Upper lobe of right lung (tissue), 1 donor: ENCODE data around the gene MED15. TPM values are rescaled to one million over a fixed set of nuclear protein-coding genes. Genes with fewer than 3 reads are reported as not detected.

Source experiments
- ATAC-seq: fragments of 200-7000 bp; cut with Tn5 transposase; one replicate; pipeline ENCODE4 v1.9.1; 2020; ENCODE audit warnings: mild to moderate bottlenecking, moderate library complexity
- DNase-seq: peaks from one replicate; pipeline ENCODE4 v3.0.0-alpha.2; 2020
- H3K27ac ChIP-seq: fragments of 200-600 bp; one replicate; pipeline ENCODE4 v1.8.0; 2022
- H3K27me3 ChIP-seq: fragments of 200-600 bp; one replicate; pipeline ENCODE4 v1.8.0; 2022; ENCODE audit warnings: mild to moderate bottlenecking
- H3K36me3 ChIP-seq: fragments of 200-600 bp; one replicate; pipeline ENCODE4 v1.8.0; 2022
- H3K4me1 ChIP-seq: fragments of 200-600 bp; one replicate; pipeline ENCODE4 v1.8.0; 2022
- H3K4me3 ChIP-seq: fragments of 200-600 bp; one replicate; pipeline ENCODE4 v1.8.0; 2022; ENCODE audit warnings: mild to moderate bottlenecking
- H3K9me3 ChIP-seq: fragments of 200-600 bp; one replicate; pipeline ENCODE4 v1.8.0; 2022
- CTCF ChIP-seq: fragments of 200-600 bp; IDR thresholded peaks from one replicate; pipeline ENCODE4 v1.8.0; 2022; ENCODE audit warnings: antibody characterized with exemption
- intact Hi-C: fragments of 100-400 bp; cut with DNase I; formaldehyde crosslinking; loops from one replicate; pipeline ENCODE4 v1.11.0; 2022
- total RNA-seq: library from RNA; stranded (reverse); fragmentation: NEBNext Ultra II Directional; extraction: Animal tissue kit (Norgen Biotek cat#: 25700); gene quantifications from one replicate; pipeline ENCODE4 v1.2.1, GENCODE V29; 2021
- donor health status: DM: no; HTN: yes; CAD: no; lungs with severe emphysema.

The MED15 gene
- total RNA-seq, 1 donor from 2014 or later: 96.9 TPM

- H3K4me3 ChIP-seq: no peak overlapping the region
- H3K9me3 ChIP-seq: no peaks in the 10 kb centered on the region
- no peak for DNase-seq
- intact Hi-C loops: no loop called here
- peaks cover under 1% of the 10 kb centered on the region for H3K4me1 ChIP-seq
- no peaks in the 10 kb centered on the region for H3K27me3 ChIP-seq
- no peak for TF ChIP-seq CTCF
- no peaks in the 10 kb centered on the region for H3K36me3 ChIP-seq
- no peak overlapping the region for H3K27ac ChIP-seq
- no peak for ATAC-seq
These were observed 18.5 kb upstream of the MED15 start for GRCh38 chr22:20488946-20489345.

- intact Hi-C loops: no loop called here
These were observed 17.0 kb upstream of the MED15 start for GRCh38 chr22:20490183-20490940.

GRCh38 chr22:20490941-20491307 is 16.5 kb upstream of the MED15 start:
- intact Hi-C loops: no loop called here
- no peak overlapping the region for H3K4me3 ChIP-seq
- H3K4me1 ChIP-seq: peaks cover 10% of the 10 kb centered on the region
- ATAC-seq: no peak
- no peaks in the 10 kb centered on the region for H3K9me3 ChIP-seq
- TF ChIP-seq CTCF: no peak
- no peak overlapping the region for H3K27ac ChIP-seq
- no peaks in the 10 kb centered on the region for H3K36me3 ChIP-seq
- DNase-seq: no peak
- no peaks in the 10 kb centered on the region for H3K27me3 ChIP-seq

More at GRCh38 chr22:20490183-20490940, 17.0 kb upstream of the MED15 start:
- Histone ChIP-seq H3K27ac (no peak overlapping the region), H3K36me3 (no peaks in the 10 kb centered on the region), H3K4me3 (no peak overlapping the region), H3K9me3 (no peaks in the 10 kb centered on the region), H3K4me1 (peaks cover 10% of the 10 kb centered on the region), H3K27me3 (no peaks in the 10 kb centered on the region)
- DNase-seq (no peak), ATAC-seq (no peak)
- no peak for TF ChIP-seq CTCF

- Histone ChIP-seq H3K27ac (no peak overlapping the region), H3K4me1 (peaks cover 10% of the 10 kb centered on the region), H3K36me3 (no peaks in the 10 kb centered on the region), H3K4me3 (no peak overlapping the region), H3K9me3 (no peaks in the 10 kb centered on the region), H3K27me3 (no peaks in the 10 kb centered on the region)
- intact Hi-C loops: no loop called here
- no peak for TF ChIP-seq CTCF
- DNase-seq: no peak
- ATAC-seq: no peak
These were observed 16.1 kb upstream of the MED15 start for GRCh38 chr22:20491346-20491745.

GRCh38 chr22:20494978-20495860 is 12.2 kb upstream of the MED15 start, which contains the start of gene KLHL22:
Gene KLHL22, minus strand, starts transcription at chr22:20495795. Its CDS starts 6,584 bp downstream, at chr22:20489211.
- H3K4me3 ChIP-seq: peak within 1 kb of the TSS; percentile 83
- H3K36me3 ChIP-seq: no peaks in the 10 kb centered on the region
- peaks cover 16% of the 10 kb centered on the region for H3K4me1 ChIP-seq
- H3K27ac ChIP-seq: peak within 1 kb of the TSS; percentile 86
- intact Hi-C loops: no loop called here
- no peaks in the 10 kb centered on the region for H3K27me3 ChIP-seq
- no peaks in the 10 kb centered on the region for H3K9me3 ChIP-seq
- peak; percentile 51 for ATAC-seq
- TF ChIP-seq CTCF: no peak
- DNase-seq: peak; percentile 75
